ENCODE data around the gene IFRD2. TPM values are rescaled to one million over a fixed set of nuclear protein-coding genes. Genes with fewer than 3 reads are reported as not detected.
A peak's percentile ranks its signal among the peaks of the same experiment; 100 is the strongest.

The IFRD2 gene
- polyA plus RNA-seq, 4 donors, result 34.8 to 51.9 (median 48.5) TPM

GRCh38 chr3:50302095-50303012, 10.1 kb upstream of the IFRD2 start:
- no peak for DNase-seq (ENCODE audit: low read depth in 4 of 4, low spot score in 2 of 4)

GRCh38 chr3:50300681-50301254, 8.5 kb upstream of the IFRD2 start:
- no peak for DNase-seq (ENCODE audit: low read depth in 4 of 4, low spot score in 2 of 4)

- no peak for DNase-seq (ENCODE audit: low read depth in 4 of 4, low spot score in 2 of 4)
These were observed 7.9 kb upstream of the IFRD2 start for GRCh38 chr3:50299929-50300680.

GRCh38 chr3:50299638-50299928, 7.4 kb upstream of the IFRD2 start:
- peak in 1 of 4 donors; percentile 56 for DNase-seq (ENCODE audit: low read depth in 4 of 4, low spot score in 2 of 4)

- peak; percentile 97 to 99 (median 99) for DNase-seq (ENCODE audit: low read depth in 4 of 4, low spot score in 2 of 4)
These were observed 6.8 kb upstream of the IFRD2 start, which contains the start of the genes HYAL3 and NAA80 for GRCh38 chr3:50298836-50299637. Gene HYAL3, minus strand, starts transcription at chr3:50299405. Its CDS starts 3,803 bp downstream, at chr3:50295602. Gene NAA80, minus strand, starts transcription at chr3:50299405. Its CDS starts 1,942 bp downstream, at chr3:50297463.

GRCh38 chr3:50297896-50298725, 5.9 kb upstream of the IFRD2 start:
- no peak for DNase-seq (ENCODE audit: low read depth in 4 of 4, low spot score in 2 of 4)

GRCh38 chr3:50297384-50297775, 5.2 kb upstream of the IFRD2 start:
- no peak for DNase-seq (ENCODE audit: low read depth in 4 of 4, low spot score in 2 of 4)

- DNase-seq (ENCODE audit: low read depth in 4 of 4, low spot score in 2 of 4), result no peak
These were observed 4.6 kb upstream of the IFRD2 start for GRCh38 chr3:50296721-50297383.

- no peak for DNase-seq (ENCODE audit: low read depth in 4 of 4, low spot score in 2 of 4)
These were observed 3.6 kb upstream of the IFRD2 start for GRCh38 chr3:50295553-50296431.

- no peak for DNase-seq (ENCODE audit: low read depth in 4 of 4, low spot score in 2 of 4)
These were observed 2.5 kb upstream of the IFRD2 start for GRCh38 chr3:50294492-50295403.

GRCh38 chr3:50294089-50294488, 1.9 kb upstream of the IFRD2 start:
- DNase-seq (ENCODE audit: low read depth in 4 of 4, low spot score in 2 of 4), result no peak

GRCh38 chr3:50293079-50293801, 1.0 kb upstream of the IFRD2 start:
- no peak for DNase-seq (ENCODE audit: low read depth in 4 of 4, low spot score in 2 of 4)

- no peak for DNase-seq (ENCODE audit: low read depth in 4 of 4, low spot score in 2 of 4)
These were observed 2.0 kb downstream of the IFRD2 start for GRCh38 chr3:50290161-50290641.

GRCh38 chr3:50289130-50289529, 3.1 kb downstream of the IFRD2 start:
- DNase-seq (ENCODE audit: low read depth in 4 of 4, low spot score in 2 of 4), result no peak

- DNase-seq (ENCODE audit: low read depth in 4 of 4, low spot score in 2 of 4), result no peak
These were observed 3.7 kb downstream of the IFRD2 start for GRCh38 chr3:50288387-50289007.

- DNase-seq (ENCODE audit: low read depth in 4 of 4, low spot score in 2 of 4), result no peak
These were observed 5.0 kb downstream of the IFRD2 start for GRCh38 chr3:50287262-50287661.
